Endothelial cell of umbilical vein (primary cell): ENCODE results near the gene DYNLT5. TPM values are rescaled to one million over a fixed set of nuclear protein-coding genes. Genes with fewer than 3 reads are reported as not detected.

Experiments
- BruUV-seq: library from RNA; stranded (reverse); fragments of 400-500 nt; replicated peaks from 2 replicates; lab custom pipeline; 2021; lab: Mats Ljungman, UMichigan
- CTCF ChIA-PET: fragments of 300-600, 350-600 bp; sonication (Branson Sonifier 250); formaldehyde crosslinking; loops from one replicate; lab custom pipeline; 2021; ENCODE audit warnings: antibody characterized with exemption, inconsistent platforms; lab: Charles Lee
- POLR2A ChIA-PET: fragments of 300-600, 350-600 bp; sonication (Branson Sonifier 250); formaldehyde crosslinking; loops from one replicate; lab custom pipeline; 2021; ENCODE audit warnings: antibody characterized with exemption, inconsistent platforms; lab: Charles Lee
- DNase-seq: peaks from one replicate; pipeline ENCODE4 v3.0.0-alpha.2; 2011; ENCODE audit warnings: low read depth, low spot score
- FAIRE-seq: peaks from 2 replicates; lab custom pipeline; 2011; peaks lifted over from hg19 to GRCh38; lab: Jason Lieb, UNC
- H2AFZ ChIP-seq: 2 replicates; pipeline ENCODE4 v1.6.0; 2012; ENCODE audit warnings: low read depth, low read length, control low read depth, inconsistent platforms
- H3K27ac ChIP-seq: 2 replicates; pipeline ENCODE4 v1.5.1; 2011; ENCODE audit warnings: low read depth, mild to moderate bottlenecking, control low read depth, low read length, moderate library complexity; ENCODE audit not compliant: insufficient read depth
- H3K27me3 ChIP-seq, 2 experiments: 2 replicates each; pipeline versions ENCODE4 v1.6.0 to v1.6.1; 2011; ENCODE audit warnings: low read length in 2 of 2, mixed read lengths in 1 of 2; ENCODE audit not compliant: control insufficient read depth in 2 of 2, insufficient read depth in 2 of 2
- H3K36me3 ChIP-seq, 2 experiments: 2 replicates in 1 of 2; 3 replicates in 1 of 2; pipeline ENCODE4 v1.5.1; 2011; ENCODE audit warnings: low read length in 2 of 2, mild to moderate bottlenecking in 1 of 2, moderate library complexity in 1 of 2; ENCODE audit not compliant: control insufficient read depth in 2 of 2, insufficient read depth in 2 of 2; ENCODE audit errors: extremely low read depth in 1 of 2
- H3K4me1 ChIP-seq: 3 replicates; pipeline ENCODE4 v1.5.1; 2011; ENCODE audit warnings: mild to moderate bottlenecking, low read length; ENCODE audit not compliant: control insufficient read depth, insufficient read depth; ENCODE audit errors: extremely low read depth
- H3K4me2 ChIP-seq: 2 replicates; pipeline ENCODE4 v1.6.1; 2011; ENCODE audit warnings: low read length, control low read depth, mixed read lengths; ENCODE audit not compliant: insufficient read depth
- H3K4me3 ChIP-seq, 3 experiments: fragments of 200-600 bp in 1 of 3; sonication (generic), shearing (Covaris generic) in 1 of 3; replicated peaks in 1 of 3; 2 replicates each; pipeline ENCODE4 v1.5.1; 2011 to 2016; ENCODE audit warnings: control low read depth in 3 of 3, low read length in 3 of 3, mild to moderate bottlenecking in 2 of 3, inconsistent platforms in 1 of 3, low read depth in 1 of 3, moderate library complexity in 1 of 3; ENCODE audit not compliant: insufficient read depth in 1 of 3
- H3K79me2 ChIP-seq: 2 replicates; pipeline ENCODE4 v1.6.0; 2012; ENCODE audit warnings: low read length, inconsistent platforms; ENCODE audit not compliant: control insufficient read depth, insufficient read depth
- H3K9ac ChIP-seq: replicated peaks from 2 replicates; pipeline ENCODE3; 2011; ENCODE audit warnings: low read length, control low read depth; ENCODE audit not compliant: insufficient read depth; ENCODE audit errors: extremely low read depth
- H3K9me1 ChIP-seq: replicated peaks from 3 replicates; pipeline ENCODE4 v1.6.0; 2011; ENCODE audit warnings: mild to moderate bottlenecking, low read length; ENCODE audit not compliant: control insufficient read depth, insufficient read depth; ENCODE audit errors: extremely low read depth
- H3K9me3 ChIP-seq: replicated peaks from 2 replicates; pipeline ENCODE4 v1.5.1; 2012; ENCODE audit warnings: low read length, inconsistent platforms; ENCODE audit not compliant: control insufficient read depth, insufficient read depth
- H4K20me1 ChIP-seq: replicated peaks from 2 replicates; pipeline ENCODE3; 2011; ENCODE audit warnings: mild to moderate bottlenecking, low read length; ENCODE audit not compliant: control insufficient read depth, insufficient read depth; ENCODE audit errors: extremely low read depth
- CTCF ChIP-seq, 2 donors: IDR thresholded peaks; 1 replicate in 1 of 2; 2 replicates in 1 of 2; pipeline ENCODE4 v1.5.1; 2011; ENCODE audit warnings: low read length in 2 of 2, mild to moderate bottlenecking in 2 of 2, moderate library complexity in 2 of 2, control low read depth in 1 of 2, inconsistent platforms in 1 of 2, low read depth in 1 of 2; ENCODE audit not compliant: insufficient read depth in 1 of 2; ENCODE audit errors: extremely low read depth in 1 of 2
- EZH2 ChIP-seq: IDR thresholded peaks from 2 replicates; pipeline ENCODE4 v1.6.1; 2012; ENCODE audit warnings: borderline replicate concordance, low read depth, mild to moderate bottlenecking, moderate library complexity, low read length, inconsistent platforms; ENCODE audit not compliant: severe bottlenecking
- FOS ChIP-seq: IDR thresholded peaks from 2 replicates; pipeline ENCODE4 v1.6.1; 2011; ENCODE audit warnings: mild to moderate bottlenecking, low read length, moderate library complexity, borderline replicate concordance; ENCODE audit not compliant: insufficient read depth
- GATA2 ChIP-seq: IDR thresholded peaks from 2 replicates; pipeline ENCODE4 v1.7.0; 2011; ENCODE audit warnings: low read depth, mild to moderate bottlenecking, moderate library complexity, mixed read lengths, low read length; ENCODE audit not compliant: insufficient read length, insufficient read depth
- JUN ChIP-seq: IDR thresholded peaks from 2 replicates; pipeline ENCODE4 v1.6.1; 2011; ENCODE audit warnings: borderline replicate concordance, low read depth; ENCODE audit not compliant: insufficient read length, insufficient read depth
- MAX ChIP-seq: IDR thresholded peaks from 2 replicates; pipeline ENCODE4 v1.6.1; 2011; ENCODE audit not compliant: insufficient read depth, insufficient read length
- MYC ChIP-seq: IDR thresholded peaks from one replicate; pipeline ENCODE4 v1.6.1; 2011; ENCODE audit warnings: mild to moderate bottlenecking, low read depth, low read length
- POLR2A ChIP-seq: IDR thresholded peaks from 2 replicates; pipeline ENCODE4 v1.6.1; 2012; ENCODE audit warnings: low read depth, mild to moderate bottlenecking, control low read depth, low read length
- POLR2AphosphoS5 ChIP-seq: IDR thresholded peaks from 2 replicates; pipeline ENCODE4 v1.6.1; 2012; ENCODE audit warnings: low read depth, mild to moderate bottlenecking, control low read depth, low read length, moderate library complexity; ENCODE audit not compliant: insufficient read depth
- dilution Hi-C: fragments of 300-500 bp; cut with MboI; formaldehyde crosslinking; loops from one replicate; pipeline ENCODE4 v1.15.0; 2019; ENCODE audit warnings: low sequenced_read_pairs; ENCODE audit not compliant: extremely low pct_ligation_motif_present
- intact Hi-C: fragments of 100-400 bp; cut with micrococcal nuclease; formaldehyde crosslinking; loops from one replicate; pipeline ENCODE4 v1.10.0; 2022
- polyA plus RNA-seq, 4 experiments: library from polyadenylated mRNA; depleted of rRNA in 3 of 4; stranded (reverse) in 3 of 4; unstranded in 1 of 4; fragments of >200 nt; gene quantifications; 2 replicates each; pipeline versions ENCODE4 v1.2.1 to v1.2.3, GENCODE V29; 2011 to 2012; ENCODE audit warnings: missing spikeins in 1 of 4
- total RNA-seq: library from RNA; stranded (reverse); gene quantifications from 2 replicates; pipeline ENCODE4 v1.2.3, GENCODE V29; 2021

The DYNLT5 gene
- total and polyA plus RNA-seq, 2 donors (not counting 3 experiments of a cell fraction or from before 2014, with no cell fraction given), result 4.0 to 4.5 TPM

- Histone ChIP-seq H3K4me3 (no peak overlapping the region), H3K27ac (no peak overlapping the region), H3K4me1 (no peaks in the 10 kb centered on the region), H3K27me3 (no peaks in the 10 kb centered on the region), H3K79me2 (no peaks in the 10 kb centered on the region), H4K20me1 (no peaks in the 10 kb centered on the region), H2AFZ (no peak overlapping the region), H3K9ac (no peak overlapping the region), H3K9me1 (no peaks in the 10 kb centered on the region), H3K36me3 (no peaks in the 10 kb centered on the region), H3K9me3 (no peaks in the 10 kb centered on the region), H3K4me2 (no peak overlapping the region)
- DNase-seq (no peak), FAIRE-seq (no peak)
- intact Hi-C loops, result no loop called here
- dilution Hi-C loops, result no loop called here
- POLR2A ChIA-PET, result no interaction called here
- TF ChIP-seq MAX, result no peak
- no peak for TF ChIP-seq POLR2A
- no peak for TF ChIP-seq FOS
- TF ChIP-seq MYC, result no peak
- TF ChIP-seq CTCF (IDR thresholded peaks at IDR 0.05; ENCODE audit: extremely low read depth in 1 of 2, insufficient read depth in 1 of 2, low read depth in 1 of 2, low read length in 2 of 2), result no peak
- no peak for TF ChIP-seq JUN
- TF ChIP-seq EZH2, result no peak
- no peak for TF ChIP-seq POLR2AphosphoS5
- TF ChIP-seq GATA2, result no peak
- CTCF ChIA-PET, result interaction anchor here (0.6 to 2.1 kb wide), 12 partner anchors 10 to 265 kb away, joined by 3 to 9 read pairs (median 4); no protein-coding TSS in a partner anchor
- BruUV-seq, result no TSS peak
Observed at GRCh38 chr1:66711420-66711819, 40.8 kb upstream of the DYNLT5 start.
